ENCODE data around the gene PDLIM7.

Gene PDLIM7

GRCh38 chr5:177445917-177446199, 51.5 kb downstream of the PDLIM7 start:
- TF ChIP-seq POLR2AphosphoS5 (IDR thresholded peaks at IDR 0.05; ENCODE audit: low read depth) (no peak), SPI1 (IDR thresholded peaks at IDR 0.05; ENCODE audit: borderline replicate concordance, low read depth) (no peak), GABPA (IDR thresholded peaks at IDR 0.05; ENCODE audit: low read depth) (no peak), REST (IDR thresholded peaks at IDR 0.05; ENCODE audit: insufficient replicate concordance, low read depth) (no peak), CTCF (IDR thresholded peaks at IDR 0.05; ENCODE audit: insufficient read depth, low read length) (no peak)
- Histone ChIP-seq H3K27ac (replicated peaks) (peak overlapping the region; percentile 61), H3K4me3 (replicated peaks; ENCODE audit: insufficient read depth, low read length) (peak overlapping the region; percentile 41), H3K27me3 (ENCODE audit: insufficient read depth, poor library complexity, severe bottlenecking) (no peaks in the 10 kb centered on the region)
- DNase-seq (ENCODE audit: low read depth in 1 of 2, low spot score in 1 of 2): peak in 1 of 2 experiments; percentile 33

GRCh38 chr5:177445052-177445916, 52.1 kb downstream of the PDLIM7 start:
- peak overlapping the region; percentile 0; the same call in 1 of the 2 replicates for H3K27ac ChIP-seq (replicated peaks)
- H3K4me3 ChIP-seq (replicated peaks; ENCODE audit: insufficient read depth, low read length): no peak overlapping the region
- peak; percentile 48 to 64 for DNase-seq (ENCODE audit: low read depth in 1 of 2, low spot score in 1 of 2)
- TF ChIP-seq SPI1 (IDR thresholded peaks at IDR 0.05; ENCODE audit: borderline replicate concordance, low read depth) (0 out of 2 replicates have a peak, but pooled peaks have one; percentile 15), CTCF (IDR thresholded peaks at IDR 0.05; ENCODE audit: insufficient read depth, low read length) (no peak), REST (IDR thresholded peaks at IDR 0.05; ENCODE audit: insufficient replicate concordance, low read depth) (no peak), POLR2AphosphoS5 (IDR thresholded peaks at IDR 0.05; ENCODE audit: low read depth) (peak; percentile 79)
- H3K27me3 ChIP-seq (ENCODE audit: insufficient read depth, poor library complexity, severe bottlenecking): no peaks in the 10 kb centered on the region

GRCh38 chr5:177444106-177445051, 53.0 kb downstream of the PDLIM7 start:
- Histone ChIP-seq H3K27me3 (ENCODE audit: insufficient read depth, poor library complexity, severe bottlenecking) (no peaks in the 10 kb centered on the region), H3K4me3 (replicated peaks; ENCODE audit: insufficient read depth, low read length) (no peak overlapping the region), H3K27ac (replicated peaks) (peak overlapping the region; percentile 15; the same call in 1 of the 2 replicates)
- peak; percentile 35 to 51 for DNase-seq (ENCODE audit: low read depth in 1 of 2, low spot score in 1 of 2)
- TF ChIP-seq POLR2AphosphoS5 (IDR thresholded peaks at IDR 0.05; ENCODE audit: low read depth) (peak; percentile 36), REST (IDR thresholded peaks at IDR 0.05; ENCODE audit: insufficient replicate concordance, low read depth) (no peak), CTCF (IDR thresholded peaks at IDR 0.05; ENCODE audit: insufficient read depth, low read length) (no peak), GABPA (IDR thresholded peaks at IDR 0.05; ENCODE audit: low read depth) (no peak), SPI1 (IDR thresholded peaks at IDR 0.05; ENCODE audit: borderline replicate concordance, low read depth) (no peak)

Measured in HL-60 (cell line).